ENCODE data around the gene LKAAEAR1.

DNA sequence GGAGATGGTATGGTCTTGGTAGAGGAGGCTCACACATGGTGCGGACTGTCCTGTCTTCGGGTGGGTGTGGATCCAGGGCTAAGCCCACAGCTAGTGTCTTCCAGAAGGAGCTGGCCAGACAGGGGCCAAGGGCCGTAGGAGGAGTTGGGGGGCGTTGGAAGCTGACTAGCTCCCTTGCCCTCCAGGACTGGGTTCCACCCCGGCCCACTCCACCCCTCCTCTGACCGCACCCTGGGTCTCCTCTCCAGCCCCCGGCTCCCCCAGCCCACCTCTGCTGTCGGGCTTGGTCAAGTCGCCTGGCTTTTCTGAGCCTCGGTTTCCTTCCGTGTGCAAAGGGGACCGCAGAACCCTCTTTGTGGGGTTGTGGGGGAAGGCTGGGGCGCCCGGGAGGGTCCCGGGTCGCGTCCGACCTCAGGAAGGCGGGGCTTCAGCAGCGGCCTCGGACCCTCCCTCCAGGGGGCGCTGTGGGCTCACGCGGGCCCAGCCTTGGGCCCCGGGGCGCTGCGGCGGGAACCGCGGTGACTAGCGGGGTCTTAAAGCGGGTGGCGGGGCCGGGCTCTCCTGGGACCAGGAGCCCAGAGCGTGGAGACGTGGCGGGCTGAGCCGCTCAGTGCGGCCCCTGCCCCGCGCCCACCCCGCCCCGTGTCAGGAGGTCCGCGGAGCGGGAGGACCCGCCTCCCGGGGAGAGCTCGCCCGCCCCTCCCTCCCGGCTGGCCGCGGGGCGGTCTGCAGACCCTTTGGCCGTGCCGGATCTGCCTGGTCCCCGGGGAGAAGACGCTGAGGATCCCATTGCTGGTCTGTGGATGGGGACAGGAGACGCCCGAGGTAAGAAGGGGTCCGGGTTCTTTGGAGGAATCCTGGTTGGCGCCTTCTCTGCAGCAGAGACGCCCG is 17.8 kb upstream of the LKAAEAR1 start:
- TF ChIP-seq CTCF (conservative IDR thresholded peaks at IDR 0.05 in 1 of 2, IDR thresholded peaks at IDR 0.05 in 1 of 2; ENCODE audit: extremely low read depth in 1 of 2, insufficient read depth in 1 of 2, low read depth in 1 of 2, low read length in 2 of 2), result peak; percentile 45 to 67
- no peak for TF ChIP-seq EZH2 (IDR thresholded peaks at IDR 0.05; ENCODE audit: borderline replicate concordance, low read length)

All from mammary epithelial cell (primary cell).